GM19025 (cell line): ENCODE results near the gene MTMR10.

Source experiments
- ATAC-seq: cut with Tn5 transposase; IDR thresholded peaks from one replicate; pipeline ENCODE4 v1.9.1; 2021; ENCODE audit warnings: mild to moderate bottlenecking, low read depth, moderate library complexity; ENCODE audit not compliant: unreplicated experiment

MTMR10 gene

GRCh38 chr15:30991255-30992235, at the start of gene MTMR10:
Gene MTMR10 (minus strand): TSS chr15:30991628. CDS start chr15:30991506, 122 bp downstream.
- ATAC-seq, result peak; percentile 91

- ATAC-seq, result no peak
Measured at GRCh38 chr15:31040611-31041010, 49.2 kb upstream of the MTMR10 start.

- ATAC-seq, result no peak
Measured at GRCh38 chr15:31039961-31040360, 48.5 kb upstream of the MTMR10 start.

- no peak for ATAC-seq
Measured at GRCh38 chr15:31037731-31038477, 46.5 kb upstream of the MTMR10 start.

- ATAC-seq, result no peak
Measured at GRCh38 chr15:31036783-31037182, 45.4 kb upstream of the MTMR10 start.

GRCh38 chr15:31035610-31036009, 44.2 kb upstream of the MTMR10 start:
- ATAC-seq, result no peak

- no peak for ATAC-seq
Measured at GRCh38 chr15:31034152-31034551, 42.7 kb upstream of the MTMR10 start.

- ATAC-seq, result no peak
Measured at GRCh38 chr15:31032961-31033371, 41.5 kb upstream of the MTMR10 start.

- peak; percentile 91 for ATAC-seq
Measured at GRCh38 chr15:31031471-31032067, 40.1 kb upstream of the MTMR10 start.

- ATAC-seq, result no peak
Measured at GRCh38 chr15:31027910-31028578, 36.6 kb upstream of the MTMR10 start.

- ATAC-seq, result no peak
Measured at GRCh38 chr15:31025996-31026395, 34.6 kb upstream of the MTMR10 start.

GRCh38 chr15:31024979-31025378, 33.6 kb upstream of the MTMR10 start:
- ATAC-seq, result no peak

- ATAC-seq, result no peak
Measured at GRCh38 chr15:31024330-31024729, 32.9 kb upstream of the MTMR10 start.

- ATAC-seq, result no peak
Measured at GRCh38 chr15:31023841-31024240, 32.4 kb upstream of the MTMR10 start.

- no peak for ATAC-seq
Measured at GRCh38 chr15:31021067-31021665, 29.7 kb upstream of the MTMR10 start.

- no peak for ATAC-seq
Measured at GRCh38 chr15:31020542-31020941, 29.1 kb upstream of the MTMR10 start.

GRCh38 chr15:31019986-31020385, 28.6 kb upstream of the MTMR10 start:
- ATAC-seq, result no peak

- ATAC-seq, result no peak
Measured at GRCh38 chr15:31017311-31017710, 25.9 kb upstream of the MTMR10 start.

GRCh38 chr15:31016446-31016915, 25.1 kb upstream of the MTMR10 start:
- ATAC-seq, result no peak

GRCh38 chr15:31014608-31014925, 23.1 kb upstream of the MTMR10 start:
- ATAC-seq, result no peak
